Ascending aorta (tissue), 2 donors: ENCODE results near the gene MN1. TPM values are rescaled to one million over a fixed set of nuclear protein-coding genes. Genes with fewer than 3 reads are reported as not detected.

Source experiments
- DNase-seq, 2 donors: peaks; one replicate each; pipeline ENCODE4 v3.0.0-alpha.2; 2019; ENCODE audit warnings: low spot score in 2 of 2
- H3K27ac ChIP-seq, 2 donors: fragments of 200-600 bp; sonication (generic); one replicate each; pipeline ENCODE4 v1.5.1; 2016 to 2017; ENCODE audit warnings: mild to moderate bottlenecking in 1 of 2
- H3K27me3 ChIP-seq: fragments of 200-600 bp; sonication (generic); one replicate; pipeline ENCODE4 v1.5.1; 2017
- H3K36me3 ChIP-seq, 2 donors: fragments of 200-600 bp; sonication (generic); one replicate each; pipeline ENCODE4 v1.5.1; 2016
- H3K4me1 ChIP-seq, 2 donors: fragments of 200-600 bp; sonication (generic); one replicate each; pipeline ENCODE4 v1.5.1; 2016 to 2017; ENCODE audit warnings: mild to moderate bottlenecking in 1 of 2
- H3K4me3 ChIP-seq, 2 donors: fragments of 200-600 bp; sonication (generic); one replicate each; pipeline ENCODE4 v1.5.1; 2016 to 2017; ENCODE audit warnings: mild to moderate bottlenecking in 1 of 2
- H3K9me3 ChIP-seq, 2 donors: fragments of 200-600 bp; sonication (generic); one replicate each; pipeline ENCODE4 v1.5.1; 2016
- intact Hi-C: fragments of 100-400 bp; cut with DNase I; formaldehyde crosslinking; loops from one replicate; pipeline ENCODE4 v1.15.1; 2023
- total RNA-seq: library from RNA; depleted of rRNA; stranded (reverse); fragments of >200 nt; gene quantifications from one replicate; pipeline ENCODE4 v1.1.0, GENCODE V29; 2016
- TF ChIP-seq, protein P1 (sequence below), 3 experiments: fragments of 200-600 bp in 2 of 3; fragments of 450-650 bp in 1 of 3; sonication (generic) in 2 of 3; IDR thresholded peaks; one replicate each; pipeline ENCODE4 v1.5.1; 2016 to 2019; ENCODE audit warnings: antibody characterized with exemption in 3 of 3, mild to moderate bottlenecking in 1 of 3, moderate library complexity in 1 of 3

MN1 gene
- total RNA-seq, 1 donor from 2014 or later, result 23.0 TPM

GRCh38 chr22:27719036-27719347 lies 82.6 kb downstream of the MN1 start:
- no peak for DNase-seq
- intact Hi-C loops, result loop anchor here (2.0 to 5.0 kb wide), 2 partner anchors 28 to 47 kb away; no protein-coding TSS in a partner anchor
- no peaks in the 10 kb centered on the region for H3K36me3 ChIP-seq
- H3K4me1 ChIP-seq, result peaks cover 2 to 3% of the 10 kb centered on the region in 2 donors
- no peaks in the 10 kb centered on the region for H3K27me3 ChIP-seq
- TF ChIP-seq, protein P1, sequence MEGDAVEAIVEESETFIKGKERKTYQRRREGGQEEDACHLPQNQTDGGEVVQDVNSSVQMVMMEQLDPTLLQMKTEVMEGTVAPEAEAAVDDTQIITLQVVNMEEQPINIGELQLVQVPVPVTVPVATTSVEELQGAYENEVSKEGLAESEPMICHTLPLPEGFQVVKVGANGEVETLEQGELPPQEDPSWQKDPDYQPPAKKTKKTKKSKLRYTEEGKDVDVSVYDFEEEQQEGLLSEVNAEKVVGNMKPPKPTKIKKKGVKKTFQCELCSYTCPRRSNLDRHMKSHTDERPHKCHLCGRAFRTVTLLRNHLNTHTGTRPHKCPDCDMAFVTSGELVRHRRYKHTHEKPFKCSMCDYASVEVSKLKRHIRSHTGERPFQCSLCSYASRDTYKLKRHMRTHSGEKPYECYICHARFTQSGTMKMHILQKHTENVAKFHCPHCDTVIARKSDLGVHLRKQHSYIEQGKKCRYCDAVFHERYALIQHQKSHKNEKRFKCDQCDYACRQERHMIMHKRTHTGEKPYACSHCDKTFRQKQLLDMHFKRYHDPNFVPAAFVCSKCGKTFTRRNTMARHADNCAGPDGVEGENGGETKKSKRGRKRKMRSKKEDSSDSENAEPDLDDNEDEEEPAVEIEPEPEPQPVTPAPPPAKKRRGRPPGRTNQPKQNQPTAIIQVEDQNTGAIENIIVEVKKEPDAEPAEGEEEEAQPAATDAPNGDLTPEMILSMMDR (IDR thresholded peaks at IDR 0.05), result no peak
- H3K4me3 ChIP-seq, result no peak overlapping the region
- H3K27ac ChIP-seq, result no peak overlapping the region
- H3K9me3 ChIP-seq, result no peaks in the 10 kb centered on the region

- Histone ChIP-seq H3K4me3 (no peak overlapping the region), H3K27ac (peak overlapping the region in 1 of 2 donors; percentile 46), H3K27me3 (no peaks in the 10 kb centered on the region), H3K4me1 (peaks cover 2 to 3% of the 10 kb centered on the region in 2 donors), H3K36me3 (no peaks in the 10 kb centered on the region), H3K9me3 (no peaks in the 10 kb centered on the region)
- intact Hi-C loops, result loop anchor here (2.0 to 5.0 kb wide), 2 partner anchors 28 to 46 kb away; no protein-coding TSS in a partner anchor
- TF ChIP-seq, protein P1 (IDR thresholded peaks at IDR 0.05), result no peak
- DNase-seq, result peak; percentile 51 to 89
Measured at GRCh38 chr22:27718186-27719035, 83.1 kb downstream of the MN1 start.

DNA sequence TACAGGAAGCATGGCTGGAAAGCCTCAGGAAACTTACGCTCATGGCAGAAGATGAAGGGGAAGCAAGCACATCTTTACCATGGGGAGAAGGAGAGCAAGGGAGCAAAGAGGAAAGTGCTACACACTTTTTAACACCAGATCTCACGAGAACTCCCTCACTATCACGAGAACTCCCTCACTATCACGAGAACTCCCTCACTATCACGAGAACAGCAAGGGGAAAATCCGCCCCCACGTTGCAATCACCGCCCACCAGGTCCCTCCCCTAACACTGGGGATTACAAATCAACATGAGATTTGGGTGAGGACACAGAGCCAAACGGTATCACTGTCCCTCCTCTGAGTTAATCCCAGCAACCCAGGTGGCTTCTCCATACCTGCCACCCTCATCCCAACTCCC lies 84.5 kb downstream of the MN1 start:
- no peak for DNase-seq

DNA sequence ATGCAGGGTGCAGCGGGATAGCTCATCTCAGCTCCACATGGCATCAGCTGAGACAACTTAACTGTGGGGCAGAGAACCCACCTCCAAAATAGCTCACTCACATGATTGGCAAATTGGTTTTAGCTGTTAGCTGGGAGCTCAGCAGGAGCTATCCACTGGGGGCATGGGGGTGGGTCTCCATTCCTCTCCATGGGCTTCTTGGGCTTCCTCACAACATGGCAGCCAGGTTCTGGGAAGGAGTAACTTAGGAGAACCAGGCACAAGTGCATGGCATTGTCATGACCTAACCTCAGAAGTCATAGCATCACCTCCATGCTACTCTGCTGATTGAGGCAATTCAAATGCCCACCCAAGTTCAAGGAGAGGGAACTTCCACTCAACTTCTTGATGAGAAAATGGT lies 85.5 kb downstream of the MN1 start:
- intact Hi-C loops, result loop anchor here (5.0 kb wide), 1 partner anchor 44 kb away; no protein-coding TSS in a partner anchor
- H3K9me3 ChIP-seq, result no peaks in the 10 kb centered on the region
- no peak overlapping the region for H3K4me3 ChIP-seq
- TF ChIP-seq, protein P1 (IDR thresholded peaks at IDR 0.05), result no peak
- no peak overlapping the region for H3K27ac ChIP-seq
- no peaks in the 10 kb centered on the region for H3K27me3 ChIP-seq
- DNase-seq, result no peak
- H3K4me1 ChIP-seq, result peaks cover 2 to 3% of the 10 kb centered on the region in 2 donors
- H3K36me3 ChIP-seq, result no peaks in the 10 kb centered on the region

More for the DNA sequence above, 84.5 kb downstream of the MN1 start:
- Histone ChIP-seq H3K27ac (no peak overlapping the region), H3K27me3 (no peaks in the 10 kb centered on the region), H3K4me1 (peaks cover 2 to 3% of the 10 kb centered on the region in 2 donors), H3K36me3 (no peaks in the 10 kb centered on the region), H3K9me3 (no peaks in the 10 kb centered on the region), H3K4me3 (no peak overlapping the region)
- intact Hi-C loops, result loop anchor here (5.0 kb wide), 1 partner anchor 45 kb away; no protein-coding TSS in a partner anchor
- TF ChIP-seq, protein P1 (IDR thresholded peaks at IDR 0.05), result no peak

DNA sequence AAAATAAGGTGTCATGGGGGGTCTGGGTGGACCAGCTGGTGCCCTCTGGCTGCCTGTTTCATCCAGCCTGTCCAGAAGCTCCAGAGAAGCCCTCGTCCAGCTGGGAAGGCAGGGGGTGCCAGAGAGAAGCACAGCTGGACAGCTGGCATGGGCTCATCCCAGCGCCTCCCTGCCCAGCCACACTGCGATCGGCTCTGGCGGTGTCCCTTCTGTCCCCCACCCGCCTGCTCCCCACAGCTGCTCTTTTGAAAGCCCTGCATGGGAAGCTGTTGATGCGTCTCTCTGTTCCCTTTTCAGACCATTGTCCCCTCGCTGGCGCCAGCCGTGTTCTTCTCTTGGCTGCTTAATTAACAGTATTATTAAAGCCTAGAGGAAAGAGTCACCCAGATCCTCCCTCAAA lies 86.5 kb downstream of the MN1 start:
- intact Hi-C loops, result loop anchor here (5.0 kb wide), 1 partner anchor 43 kb away; no protein-coding TSS in a partner anchor
- Histone ChIP-seq H3K4me3 (no peak overlapping the region), H3K27me3 (no peaks in the 10 kb centered on the region), H3K4me1 (peaks cover 2 to 3% of the 10 kb centered on the region in 2 donors), H3K36me3 (no peaks in the 10 kb centered on the region), H3K9me3 (no peaks in the 10 kb centered on the region), H3K27ac (no peak overlapping the region)
- DNase-seq, result no peak
- TF ChIP-seq, protein P1 (IDR thresholded peaks at IDR 0.05), result no peak
